Bronchial epithelial cell (primary cell): Measurements from ENCODE around the gene PXT1. TPM values are rescaled to one million over a fixed set of nuclear protein-coding genes. Genes with fewer than 3 reads are reported as not detected.
A peak's percentile ranks its signal among the peaks of the same experiment; 100 is the strongest.
"Not testable (repeated sequence)": the region's sequence is repeated elsewhere in the genome, so short reads cannot be mapped to it uniquely, and the experiment has no call there.

Experiments used
- DNase-seq: peaks from one replicate; pipeline ENCODE4 v3.0.0-alpha.2; 2010; ENCODE audit warnings: low read depth
- FAIRE-seq: peaks from 2 replicates; lab custom pipeline; 2011; peaks lifted over from hg19 to GRCh38; lab: Jason Lieb, UNC
- H3K27me3 ChIP-seq: 2 replicates; pipeline ENCODE4 v1.5.1; 2011; ENCODE audit warnings: low read length; ENCODE audit not compliant: control insufficient read depth, insufficient read depth
- H3K36me3 ChIP-seq: 2 replicates; pipeline ENCODE4 v1.5.1; 2011; ENCODE audit warnings: low read length; ENCODE audit not compliant: control insufficient read depth, insufficient read depth
- H3K4me3 ChIP-seq: 2 replicates; pipeline ENCODE4 v1.5.1; 2011; ENCODE audit warnings: mild to moderate bottlenecking, low read depth, low read length, control low read depth
- total RNA-seq: library from RNA; depleted of rRNA; stranded (reverse); fragments of >200 nt; gene quantifications from 2 replicates; pipeline ENCODE4 v1.2.1, GENCODE V29; 2014
- TF ChIP-seq, protein P1 (sequence below): IDR thresholded peaks from 2 replicates; pipeline ENCODE4 v1.5.1; 2011; ENCODE audit warnings: mild to moderate bottlenecking, moderate library complexity, low read length, control low read depth, inconsistent platforms; ENCODE audit not compliant: insufficient read depth, severe bottlenecking

PXT1 gene
- total RNA-seq, 1 donor from 2014 or later, result not detected

DNA sequence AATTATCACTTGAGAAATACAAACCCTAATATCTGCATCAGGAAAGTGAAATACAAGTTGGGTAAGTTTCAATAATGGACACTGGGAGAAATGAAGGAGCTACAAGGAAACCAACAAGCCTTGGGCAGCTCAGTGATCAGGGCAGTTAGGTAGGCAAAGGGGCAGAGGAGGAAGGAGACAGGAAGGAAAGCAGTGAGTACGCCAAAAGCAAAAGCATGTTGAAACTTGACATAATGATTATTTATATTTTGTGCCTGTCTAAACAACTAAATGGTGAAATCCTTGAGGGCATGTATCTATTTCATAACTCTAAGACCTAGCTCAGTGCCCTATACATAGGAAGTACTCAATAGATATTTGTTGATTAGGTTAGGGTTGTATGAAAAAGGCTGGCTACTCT, 23.3 kb downstream of the PXT1 start:
- Histone ChIP-seq H3K27me3 (no peaks in the 10 kb centered on the region), H3K36me3 (no peaks in the 10 kb centered on the region), H3K4me3 (no peak overlapping the region)
- TF ChIP-seq, protein P1, sequence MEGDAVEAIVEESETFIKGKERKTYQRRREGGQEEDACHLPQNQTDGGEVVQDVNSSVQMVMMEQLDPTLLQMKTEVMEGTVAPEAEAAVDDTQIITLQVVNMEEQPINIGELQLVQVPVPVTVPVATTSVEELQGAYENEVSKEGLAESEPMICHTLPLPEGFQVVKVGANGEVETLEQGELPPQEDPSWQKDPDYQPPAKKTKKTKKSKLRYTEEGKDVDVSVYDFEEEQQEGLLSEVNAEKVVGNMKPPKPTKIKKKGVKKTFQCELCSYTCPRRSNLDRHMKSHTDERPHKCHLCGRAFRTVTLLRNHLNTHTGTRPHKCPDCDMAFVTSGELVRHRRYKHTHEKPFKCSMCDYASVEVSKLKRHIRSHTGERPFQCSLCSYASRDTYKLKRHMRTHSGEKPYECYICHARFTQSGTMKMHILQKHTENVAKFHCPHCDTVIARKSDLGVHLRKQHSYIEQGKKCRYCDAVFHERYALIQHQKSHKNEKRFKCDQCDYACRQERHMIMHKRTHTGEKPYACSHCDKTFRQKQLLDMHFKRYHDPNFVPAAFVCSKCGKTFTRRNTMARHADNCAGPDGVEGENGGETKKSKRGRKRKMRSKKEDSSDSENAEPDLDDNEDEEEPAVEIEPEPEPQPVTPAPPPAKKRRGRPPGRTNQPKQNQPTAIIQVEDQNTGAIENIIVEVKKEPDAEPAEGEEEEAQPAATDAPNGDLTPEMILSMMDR, result no peak
- no peak for FAIRE-seq
- peak; percentile 96 for DNase-seq

DNA sequence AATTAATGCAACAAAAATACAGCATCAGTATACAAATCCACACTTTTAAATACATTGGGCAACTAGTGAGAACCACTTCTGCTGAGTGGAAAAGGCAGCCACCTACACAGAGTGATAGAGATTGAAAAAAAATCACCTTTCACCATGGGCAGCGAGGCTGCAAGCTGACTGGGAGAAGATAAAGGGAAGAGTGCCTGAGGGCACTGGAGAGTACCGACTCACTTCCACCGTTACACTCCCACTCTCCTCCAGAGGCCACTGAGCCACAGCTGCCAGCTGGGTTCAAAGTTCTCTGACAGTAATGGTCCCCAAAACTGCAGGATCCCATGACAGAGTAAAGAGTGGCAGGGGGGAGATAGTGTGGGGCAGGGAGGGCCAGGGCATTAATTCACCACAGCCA, 24.1 kb downstream of the PXT1 start:
- H3K4me3 ChIP-seq, result no peak overlapping the region
- FAIRE-seq, result no peak
- no peaks in the 10 kb centered on the region for H3K27me3 ChIP-seq
- peak; percentile 44 for DNase-seq
- no peaks in the 10 kb centered on the region for H3K36me3 ChIP-seq
- TF ChIP-seq, protein P1, result no peak

DNA sequence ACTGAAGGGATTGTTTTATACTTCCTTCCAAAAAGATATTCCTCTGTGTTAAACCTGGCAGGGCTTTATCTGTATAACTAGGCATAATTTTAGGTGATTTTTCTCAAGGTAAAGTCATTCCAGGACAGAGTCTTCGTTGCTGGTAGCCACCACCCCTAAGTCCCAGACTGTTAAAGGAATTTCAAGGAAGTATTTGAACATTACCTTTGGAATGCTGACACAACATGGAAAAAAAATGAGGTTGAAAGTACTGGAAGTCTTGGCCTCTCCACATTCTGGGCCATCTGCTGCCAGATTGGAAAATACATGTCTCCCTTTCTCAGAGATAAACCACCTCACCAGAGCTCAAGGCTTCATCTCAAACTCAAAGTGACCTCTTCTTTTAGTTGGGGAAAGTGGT, 28.2 kb downstream of the PXT1 start:
- no peak for DNase-seq
- no peak for FAIRE-seq

DNA sequence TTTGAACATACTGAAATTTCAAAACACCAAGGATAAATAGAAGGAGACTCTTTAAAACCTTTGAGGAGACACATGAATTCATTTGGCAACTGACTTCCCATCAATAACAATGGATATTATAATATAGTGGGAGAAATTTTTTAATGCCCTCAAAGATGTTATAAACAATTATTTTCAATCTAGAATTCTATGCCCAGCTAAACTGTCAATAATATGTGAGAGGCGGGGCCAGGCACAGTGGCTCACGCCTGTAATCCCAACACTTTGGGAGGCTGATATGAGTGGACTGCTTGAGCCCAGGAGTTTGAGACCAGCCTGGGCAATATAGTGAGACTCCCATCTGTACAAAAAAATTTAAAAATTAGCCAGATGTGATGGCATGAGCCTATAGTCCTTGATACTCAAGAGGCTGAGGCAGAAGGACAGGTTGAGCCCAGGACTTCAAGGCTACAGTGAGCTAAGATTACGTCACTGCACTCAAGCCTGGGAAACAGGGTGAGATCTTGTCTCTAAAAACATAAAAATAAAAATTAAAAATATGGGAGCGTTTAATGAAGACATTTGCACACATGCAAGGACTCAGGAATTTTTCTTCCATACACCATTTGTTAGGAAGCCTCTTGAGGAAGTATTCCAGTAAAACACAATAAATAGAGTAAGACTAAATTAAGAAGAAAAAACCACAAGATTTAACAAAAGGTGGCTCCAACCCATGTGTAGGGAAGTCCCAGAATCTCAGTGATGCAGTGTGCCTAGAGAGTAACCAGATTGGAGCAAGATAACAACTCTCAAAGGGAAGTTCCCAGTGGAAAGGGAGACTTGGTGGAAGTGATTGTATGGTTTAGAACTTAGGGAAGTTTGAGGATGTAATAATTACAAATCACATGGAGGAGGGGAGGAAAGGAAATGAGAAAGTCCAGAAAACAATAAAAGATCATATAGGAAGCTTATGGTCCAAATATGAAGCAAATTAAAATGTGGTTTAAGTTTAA, 28.9 kb downstream of the PXT1 start:
- FAIRE-seq (no peak), DNase-seq (no peak)
- TF ChIP-seq, protein P1, result no peak
- Histone ChIP-seq H3K36me3 (no peaks in the 10 kb centered on the region), H3K27me3 (no peaks in the 10 kb centered on the region), H3K4me3 (no peak overlapping the region)

More for the DNA sequence above, 28.2 kb downstream of the PXT1 start:
- H3K4me3 ChIP-seq, result no peak overlapping the region
- TF ChIP-seq, protein P1, result no peak
- H3K36me3 ChIP-seq, result no peaks in the 10 kb centered on the region
- H3K27me3 ChIP-seq, result no peaks in the 10 kb centered on the region

DNA sequence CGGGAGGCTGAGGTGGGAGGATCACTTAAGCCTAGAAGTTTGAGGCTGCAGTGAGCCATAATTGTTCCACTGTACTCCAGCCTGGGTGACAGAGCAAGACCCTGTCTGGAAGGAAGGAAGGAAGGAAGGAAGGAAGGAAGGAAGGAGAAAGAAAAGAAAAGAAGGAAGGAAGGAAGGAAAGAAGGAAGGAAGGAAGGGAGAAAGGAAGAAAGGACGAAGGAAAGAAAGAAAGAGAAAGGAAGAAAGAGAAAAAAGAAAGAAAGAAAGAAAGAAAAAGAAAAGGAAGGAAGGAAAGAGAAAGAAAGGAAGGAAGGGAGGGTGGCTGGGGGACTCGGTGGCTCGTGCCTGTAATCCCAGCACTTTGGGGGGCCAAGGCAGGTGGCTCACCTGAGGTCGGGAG, 32.9 kb downstream of the PXT1 start:
- not testable (repeated sequence) for FAIRE-seq, H3K27me3 ChIP-seq, H3K4me3 ChIP-seq, H3K36me3 ChIP-seq, DNase-seq

DNA sequence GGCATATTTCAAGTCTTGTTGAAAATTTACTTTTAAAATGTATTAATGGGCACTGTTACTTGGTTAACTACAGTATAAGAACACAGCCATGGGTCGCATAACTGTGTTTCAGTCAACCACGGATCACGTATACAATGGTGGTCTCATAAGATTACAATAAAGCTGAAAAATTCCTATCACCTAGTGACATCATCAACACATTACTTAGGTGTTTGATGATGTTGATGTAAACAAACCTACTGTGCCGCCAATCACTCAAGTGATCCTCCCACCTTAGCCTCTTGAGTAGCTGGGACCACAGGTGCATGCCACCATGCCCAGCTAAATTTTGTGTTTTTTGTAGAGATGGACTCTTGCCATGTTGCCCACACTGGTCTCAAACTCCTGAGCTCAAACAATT, 38.5 kb downstream of the PXT1 start:
- TF ChIP-seq, protein P1, result no peak
- H3K27me3 ChIP-seq, result peaks cover 2% of the 10 kb centered on the region
- no peaks in the 10 kb centered on the region for H3K36me3 ChIP-seq
- DNase-seq, result no peak
- no peak for FAIRE-seq
- H3K4me3 ChIP-seq, result no peak overlapping the region
